T-helper 17 cell (primary cell): ENCODE results near the gene ANKS1A. TPM values are rescaled to one million over a fixed set of nuclear protein-coding genes. Genes with fewer than 3 reads are reported as not detected.

Experiments
- ATAC-seq: fragments of 150-1000 bp; cut with Tn5 transposase; 2 replicates; pipeline ENCODE4 v1.10.0; 2021; ENCODE audit warnings: mild to moderate bottlenecking, moderate library complexity
- DNase-seq, 3 donors: peaks; one replicate each; pipeline versions ENCODE4 v3.0.0 to v3.0.0-alpha.2; 2020 to 2021
- H3K9me3 ChIP-seq: one replicate; pipeline ENCODE4 v1.7.0; 2013; ENCODE audit warnings: low read length, mild to moderate bottlenecking; ENCODE audit not compliant: control insufficient read depth, poor library complexity, severe bottlenecking
- H3K27ac Mint-ChIP-seq: one replicate; pipeline ENCODE4 v1.8.0; 2022; ENCODE audit warnings: mild to moderate bottlenecking, moderate library complexity, mixed read lengths
- H3K27me3 Mint-ChIP-seq: one replicate; pipeline ENCODE4 v1.8.0; 2022; ENCODE audit warnings: mixed read lengths
- H3K36me3 Mint-ChIP-seq: one replicate; pipeline ENCODE4 v1.8.0; 2022; ENCODE audit warnings: low read depth, mixed read lengths
- H3K4me1 Mint-ChIP-seq: one replicate; pipeline ENCODE4 v1.8.0; 2022; ENCODE audit warnings: mild to moderate bottlenecking, mixed read lengths
- H3K4me3 Mint-ChIP-seq: one replicate; pipeline ENCODE4 v1.8.0; 2022; ENCODE audit warnings: mild to moderate bottlenecking, moderate library complexity, mixed read lengths
- total RNA-seq, 4 donors: library from RNA in 2 of 4; stranded (reverse) in 2 of 4; gene quantifications; one replicate each; pipeline ENCODE4 v1.2.3 and lab custom pipeline; 2022 to 2026

Gene ANKS1A
- total RNA-seq, 2 donors from 2014 or later: 9.6 to 10.0 TPM

DNA sequence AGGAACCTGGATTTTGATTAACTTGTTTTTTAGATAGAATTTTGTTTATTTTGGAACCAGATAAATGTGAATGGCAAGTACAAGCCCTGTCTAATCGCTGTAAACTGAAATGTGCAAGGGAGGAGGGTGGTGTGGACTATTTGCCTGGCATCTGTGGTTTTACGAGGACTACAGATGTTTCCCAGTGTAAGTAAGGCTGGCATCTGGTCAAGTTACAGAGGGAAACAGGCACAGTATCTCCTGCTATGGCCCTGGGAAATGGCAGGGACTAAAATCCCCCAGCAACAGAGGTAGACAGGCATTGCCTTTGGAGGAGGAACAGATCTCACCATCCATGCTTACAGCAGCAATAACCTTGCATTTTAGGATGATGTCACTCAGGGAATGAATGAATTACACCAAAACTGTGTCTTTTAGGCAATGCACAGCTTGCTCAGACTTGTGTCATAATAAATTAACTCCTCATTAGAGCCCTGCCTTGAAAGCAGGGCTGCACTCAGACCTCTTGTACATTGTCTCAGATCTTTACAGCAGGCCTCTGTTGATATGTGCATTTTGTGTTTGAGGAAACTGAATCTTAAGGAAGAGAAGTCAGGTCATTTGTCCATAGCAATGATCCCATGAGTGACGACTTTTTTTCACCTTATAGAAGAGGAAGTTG lies 155.8 kb downstream of the ANKS1A start:
- no peak for ATAC-seq
- Mint-ChIP-seq H3K4me1 (peaks cover 16% of the 10 kb centered on the region), H3K36me3 (no peaks in the 10 kb centered on the region), H3K27me3 (no peaks in the 10 kb centered on the region), H3K27ac (no peak overlapping the region), H3K4me3 (no peak overlapping the region)
- DNase-seq: no peak
- no peaks in the 10 kb centered on the region for H3K9me3 ChIP-seq

DNA sequence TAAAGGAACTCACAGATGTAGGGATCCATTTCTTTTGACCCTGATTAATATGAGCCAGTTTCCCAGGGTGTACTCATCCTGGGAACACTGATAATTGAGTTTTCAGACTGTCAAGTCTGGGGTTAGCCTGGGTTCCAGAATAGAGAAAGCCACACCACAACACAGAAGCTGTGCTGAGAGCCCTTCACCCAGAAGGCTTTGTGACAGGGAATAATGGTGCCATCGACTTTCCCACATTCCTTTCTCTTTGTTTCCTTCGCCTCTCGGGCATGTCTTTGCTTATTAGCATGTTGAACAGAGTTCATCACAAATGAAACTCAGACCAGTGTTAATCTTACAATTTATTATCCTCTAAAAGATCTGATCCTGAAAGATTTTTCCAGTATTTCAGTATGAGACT lies 157.0 kb downstream of the ANKS1A start:
- DNase-seq (no peak), ATAC-seq (no peak)
- Mint-ChIP-seq H3K4me3 (no peak overlapping the region), H3K4me1 (peaks cover 16% of the 10 kb centered on the region), H3K36me3 (no peaks in the 10 kb centered on the region), H3K27me3 (no peaks in the 10 kb centered on the region), H3K27ac (no peak overlapping the region)
- H3K9me3 ChIP-seq: no peaks in the 10 kb centered on the region

DNA sequence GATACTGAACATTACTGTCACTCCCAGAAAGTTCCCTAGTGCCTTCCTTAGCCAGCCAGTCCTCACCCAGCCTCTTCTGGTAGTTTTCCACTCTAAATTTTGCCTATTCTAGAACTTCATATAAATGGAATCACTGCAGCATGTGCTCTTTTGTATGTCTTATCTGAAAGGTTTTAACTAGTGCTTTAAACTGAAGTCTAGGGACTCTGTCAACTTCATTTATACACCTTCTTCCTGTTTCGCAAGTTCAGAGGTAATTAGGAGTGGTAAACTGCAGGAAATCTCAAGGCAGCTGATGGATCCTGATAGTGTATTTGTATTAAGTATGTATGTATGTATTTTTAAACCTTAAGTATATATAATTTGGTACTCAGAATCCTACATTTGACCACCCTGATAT lies 157.8 kb downstream of the ANKS1A start:
- Mint-ChIP-seq H3K27me3 (no peaks in the 10 kb centered on the region), H3K4me3 (no peak overlapping the region), H3K36me3 (no peaks in the 10 kb centered on the region), H3K4me1 (peaks cover 16% of the 10 kb centered on the region), H3K27ac (no peak overlapping the region)
- no peaks in the 10 kb centered on the region for H3K9me3 ChIP-seq
- DNase-seq: no peak
- no peak for ATAC-seq

DNA sequence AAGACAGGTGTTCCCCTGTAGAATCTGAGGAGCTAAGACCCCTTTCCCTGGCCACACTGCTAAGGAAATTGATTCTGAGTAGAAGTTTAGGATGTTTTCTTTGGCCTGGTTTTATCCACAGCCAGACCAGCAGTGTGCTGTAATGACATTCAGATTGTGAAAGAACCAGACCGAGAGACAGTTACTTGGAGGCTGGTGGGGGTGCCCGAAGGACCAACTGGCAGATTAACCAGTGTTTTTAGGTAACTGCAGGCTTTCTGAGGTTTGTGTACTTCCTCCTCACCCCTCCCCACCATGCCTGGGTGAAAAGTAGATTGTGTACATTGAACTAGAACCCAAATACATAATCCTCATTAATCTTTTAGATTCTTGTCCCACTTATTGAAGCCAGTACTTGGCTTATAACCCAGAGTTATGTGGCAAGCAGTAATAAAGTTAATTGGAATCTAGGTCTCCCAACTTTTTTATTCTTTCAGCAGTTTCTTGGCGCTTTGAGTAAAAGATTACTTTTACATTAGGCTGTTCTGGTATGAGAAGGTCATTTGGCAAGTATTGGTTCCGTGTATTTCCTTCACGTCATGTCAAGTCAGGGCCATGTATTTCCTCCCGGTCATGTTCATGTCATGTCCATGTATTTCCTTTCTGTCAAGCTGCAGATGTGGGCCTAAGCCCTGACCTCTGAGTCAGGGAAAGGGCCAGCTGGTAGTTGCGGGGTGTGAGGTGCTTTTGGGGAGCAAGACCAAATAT lies 158.4 kb downstream of the ANKS1A start:
- no peaks in the 10 kb centered on the region for H3K36me3 Mint-ChIP-seq
- H3K27ac Mint-ChIP-seq: no peak overlapping the region
- H3K9me3 ChIP-seq: no peaks in the 10 kb centered on the region
- H3K4me1 Mint-ChIP-seq: peaks cover 16% of the 10 kb centered on the region
- no peak overlapping the region for H3K4me3 Mint-ChIP-seq
- H3K27me3 Mint-ChIP-seq: no peaks in the 10 kb centered on the region
- no peak for ATAC-seq
- DNase-seq: no peak

DNA sequence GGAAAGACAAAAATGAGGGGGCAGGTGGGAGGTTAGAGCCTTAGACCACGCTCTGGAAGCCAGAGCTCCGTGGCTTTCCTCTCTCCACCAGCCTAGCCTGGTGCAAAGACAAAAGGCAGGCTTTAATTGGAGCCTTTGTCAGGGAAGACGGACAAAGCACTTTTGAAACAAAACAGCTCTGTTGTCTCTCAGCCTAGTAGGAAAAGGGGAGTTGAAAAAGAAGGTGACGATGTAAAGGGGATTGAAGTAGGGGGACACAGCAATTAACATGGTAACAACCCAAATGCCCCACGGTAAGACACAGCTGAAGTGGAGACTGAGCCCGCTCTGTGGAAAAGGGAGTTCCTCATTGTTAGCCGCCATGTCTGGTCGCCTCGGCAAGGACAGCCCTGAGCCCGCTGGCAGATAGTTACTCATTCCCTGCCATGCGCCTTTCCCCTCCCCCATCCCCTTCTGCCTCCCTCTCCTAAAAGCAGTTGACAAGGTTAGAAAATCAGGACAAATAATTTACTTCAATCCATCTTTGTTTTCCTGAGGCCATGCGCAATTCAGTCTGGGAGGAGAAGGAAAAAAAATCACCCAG lies 159.1 kb downstream of the ANKS1A start:
- Mint-ChIP-seq H3K27me3 (no peaks in the 10 kb centered on the region), H3K27ac (no peak overlapping the region), H3K4me1 (peaks cover 14% of the 10 kb centered on the region), H3K36me3 (no peaks in the 10 kb centered on the region), H3K4me3 (no peak overlapping the region)
- ATAC-seq (no peak), DNase-seq (no peak)
- no peaks in the 10 kb centered on the region for H3K9me3 ChIP-seq

DNA sequence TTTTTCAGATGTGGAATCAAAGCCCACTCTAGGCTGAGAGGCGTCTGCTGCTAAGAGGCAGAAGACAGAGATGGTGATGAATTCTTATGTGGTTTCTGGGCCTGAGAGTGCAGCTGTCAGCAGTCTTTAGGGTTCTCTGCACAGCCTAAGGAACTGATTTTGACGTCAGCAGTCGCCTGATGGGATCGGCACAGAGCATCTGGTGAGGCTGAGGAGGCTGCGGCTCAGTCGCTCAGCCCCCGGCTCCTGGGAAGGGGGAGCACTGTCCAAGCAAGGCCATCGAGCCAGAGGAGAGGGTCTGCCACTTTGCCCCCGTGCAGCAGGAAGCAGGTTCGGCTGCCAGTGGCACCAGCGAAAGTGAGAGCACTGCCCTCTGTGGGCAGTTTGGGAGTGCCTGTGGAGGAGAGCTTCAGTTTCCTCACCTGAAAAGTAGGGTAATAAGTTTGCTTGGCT lies 159.6 kb downstream of the ANKS1A start:
- H3K4me3 Mint-ChIP-seq: no peak overlapping the region
- peaks cover 14% of the 10 kb centered on the region for H3K4me1 Mint-ChIP-seq
- H3K27me3 Mint-ChIP-seq: no peaks in the 10 kb centered on the region
- ATAC-seq (peak; percentile 91), DNase-seq (peak in 1 of 3 donors; percentile 7)
- no peaks in the 10 kb centered on the region for H3K9me3 ChIP-seq
- H3K36me3 Mint-ChIP-seq: no peaks in the 10 kb centered on the region
- no peak overlapping the region for H3K27ac Mint-ChIP-seq

DNA sequence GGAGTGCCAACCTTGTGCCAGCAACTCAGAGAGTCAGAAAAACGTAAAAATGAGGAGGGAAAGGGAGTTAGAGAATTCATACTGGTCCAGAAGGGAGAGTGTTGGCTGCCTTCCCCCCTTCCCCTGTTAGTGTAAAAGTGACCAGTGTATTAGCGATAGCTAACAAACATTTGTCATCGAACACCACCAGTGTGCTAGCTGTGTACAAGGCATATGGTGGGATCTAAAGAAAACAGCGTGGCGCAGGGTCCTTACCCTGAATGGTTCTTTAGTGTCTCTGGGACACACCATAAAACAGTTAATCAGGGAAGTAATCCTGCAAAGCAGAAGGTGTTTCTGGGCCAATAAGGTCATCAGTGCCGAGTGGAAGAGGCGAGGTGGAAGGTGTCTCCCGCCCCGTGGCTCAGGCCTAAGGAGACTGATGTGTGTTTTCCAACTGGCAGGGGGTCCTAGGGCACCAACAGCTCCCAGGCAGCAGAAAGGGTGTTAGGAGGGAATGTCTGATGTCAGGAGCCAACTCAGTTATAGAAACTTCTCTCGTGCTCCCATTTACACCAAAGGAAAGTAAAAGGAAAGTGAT lies 160.2 kb downstream of the ANKS1A start:
- Mint-ChIP-seq H3K4me3 (no peak overlapping the region), H3K27ac (no peak overlapping the region), H3K27me3 (no peaks in the 10 kb centered on the region), H3K4me1 (peaks cover 14% of the 10 kb centered on the region), H3K36me3 (no peaks in the 10 kb centered on the region)
- no peaks in the 10 kb centered on the region for H3K9me3 ChIP-seq
- no peak for DNase-seq
- no peak for ATAC-seq

DNA sequence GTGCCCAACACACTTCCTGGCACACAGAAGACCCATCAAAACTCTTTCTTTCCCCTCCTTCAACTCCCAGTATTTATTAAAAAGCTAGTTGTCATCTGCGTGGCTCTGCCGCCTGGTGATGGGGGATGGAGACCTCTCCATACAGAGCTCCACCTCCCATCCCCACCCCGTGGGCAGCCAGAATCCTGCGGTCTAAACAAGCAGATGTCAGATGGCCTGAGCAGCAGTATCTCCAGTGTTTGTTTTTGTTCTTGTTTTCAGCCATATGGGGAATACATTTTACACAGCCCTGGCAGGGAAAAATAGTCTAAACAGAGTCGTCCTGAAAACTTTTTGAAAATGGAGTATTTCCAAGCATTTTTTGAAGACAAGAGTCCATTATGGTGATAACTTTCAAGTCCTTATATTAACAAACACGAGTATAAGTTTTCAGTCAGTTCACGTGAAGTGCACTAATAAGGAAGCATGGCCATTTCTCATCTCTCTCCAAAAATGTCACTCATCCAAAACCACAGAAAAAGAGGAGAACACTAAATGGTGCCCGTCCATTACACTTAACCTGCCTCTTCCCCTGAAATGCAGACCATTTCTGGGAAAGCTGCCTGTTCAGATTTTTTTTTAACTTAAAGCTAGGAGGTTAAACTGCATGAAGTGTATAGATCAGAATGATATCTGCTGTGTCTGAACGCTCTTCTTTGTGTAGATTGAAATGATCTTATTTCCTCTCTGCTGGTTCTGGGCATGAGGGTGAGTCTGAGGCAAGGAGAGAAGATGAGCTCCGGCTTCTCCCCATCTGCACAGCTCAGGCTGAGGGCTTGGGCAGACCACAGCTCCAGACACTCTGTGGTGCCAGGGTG lies 161.1 kb downstream of the ANKS1A start:
- Mint-ChIP-seq H3K27ac (no peak overlapping the region), H3K27me3 (no peaks in the 10 kb centered on the region), H3K36me3 (no peaks in the 10 kb centered on the region), H3K4me3 (no peak overlapping the region), H3K4me1 (peaks cover 14% of the 10 kb centered on the region)
- DNase-seq (no peak), ATAC-seq (no peak)
- no peaks in the 10 kb centered on the region for H3K9me3 ChIP-seq

DNA sequence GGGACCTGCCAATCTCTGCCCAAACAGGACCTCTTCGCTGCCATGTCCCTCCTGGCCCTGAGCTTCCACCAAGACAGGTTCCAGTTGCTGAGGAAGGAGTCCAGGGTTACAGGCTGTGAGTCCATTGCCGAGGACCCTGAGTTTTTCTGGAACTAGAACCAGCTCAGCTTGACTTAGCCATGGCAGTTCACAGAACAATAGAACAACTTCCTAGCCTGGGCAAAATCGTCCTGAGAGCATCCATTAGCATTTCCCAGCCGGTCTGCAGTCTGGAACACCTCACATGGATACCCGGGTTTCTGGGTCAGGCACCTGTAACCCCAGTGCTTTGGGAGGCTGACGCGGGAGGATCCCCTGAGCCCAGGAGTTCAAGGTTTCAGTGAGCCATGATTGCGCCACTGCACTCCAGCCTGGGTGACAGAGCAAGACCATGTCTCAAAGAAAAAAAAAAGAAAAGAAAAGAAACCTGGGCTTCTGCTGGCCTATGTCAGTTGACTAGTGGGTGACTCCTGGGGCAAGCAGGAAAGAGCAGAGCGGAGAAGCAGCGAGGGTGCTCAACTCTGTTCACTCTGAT lies 161.8 kb downstream of the ANKS1A start:
- no peak overlapping the region for H3K27ac Mint-ChIP-seq
- H3K27me3 Mint-ChIP-seq: no peaks in the 10 kb centered on the region

DNA sequence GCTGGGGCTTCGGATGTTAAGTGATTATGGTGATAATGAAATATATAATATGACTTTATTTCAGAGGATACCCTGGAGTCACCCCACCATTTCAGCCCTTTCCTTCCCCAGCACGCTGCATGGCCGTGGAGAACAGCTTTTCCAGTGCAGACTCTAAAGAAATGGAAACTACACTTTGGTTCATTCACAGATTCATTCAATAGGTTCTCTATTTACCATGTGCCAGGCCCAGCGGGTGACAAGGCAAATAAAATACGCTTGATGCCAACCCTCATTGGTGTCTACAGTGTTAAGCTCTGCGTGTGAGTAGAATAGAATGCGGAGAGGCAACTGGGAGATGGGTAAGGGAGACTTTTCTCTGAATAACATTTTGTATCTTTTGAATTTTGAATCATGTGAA lies 162.3 kb downstream of the ANKS1A start:
- no peak overlapping the region for H3K4me3 Mint-ChIP-seq
- peaks cover 11% of the 10 kb centered on the region for H3K4me1 Mint-ChIP-seq
- DNase-seq (no peak), ATAC-seq (no peak)
- H3K27me3 Mint-ChIP-seq: no peaks in the 10 kb centered on the region
- no peaks in the 10 kb centered on the region for H3K36me3 Mint-ChIP-seq
- no peaks in the 10 kb centered on the region for H3K9me3 ChIP-seq
- H3K27ac Mint-ChIP-seq: no peak overlapping the region

More for the DNA sequence above, 161.8 kb downstream of the ANKS1A start:
- H3K36me3 Mint-ChIP-seq: no peaks in the 10 kb centered on the region
- DNase-seq (no peak), ATAC-seq (no peak)
- H3K4me3 Mint-ChIP-seq: no peak overlapping the region
- no peaks in the 10 kb centered on the region for H3K9me3 ChIP-seq
- H3K4me1 Mint-ChIP-seq: peaks cover 14% of the 10 kb centered on the region

DNA sequence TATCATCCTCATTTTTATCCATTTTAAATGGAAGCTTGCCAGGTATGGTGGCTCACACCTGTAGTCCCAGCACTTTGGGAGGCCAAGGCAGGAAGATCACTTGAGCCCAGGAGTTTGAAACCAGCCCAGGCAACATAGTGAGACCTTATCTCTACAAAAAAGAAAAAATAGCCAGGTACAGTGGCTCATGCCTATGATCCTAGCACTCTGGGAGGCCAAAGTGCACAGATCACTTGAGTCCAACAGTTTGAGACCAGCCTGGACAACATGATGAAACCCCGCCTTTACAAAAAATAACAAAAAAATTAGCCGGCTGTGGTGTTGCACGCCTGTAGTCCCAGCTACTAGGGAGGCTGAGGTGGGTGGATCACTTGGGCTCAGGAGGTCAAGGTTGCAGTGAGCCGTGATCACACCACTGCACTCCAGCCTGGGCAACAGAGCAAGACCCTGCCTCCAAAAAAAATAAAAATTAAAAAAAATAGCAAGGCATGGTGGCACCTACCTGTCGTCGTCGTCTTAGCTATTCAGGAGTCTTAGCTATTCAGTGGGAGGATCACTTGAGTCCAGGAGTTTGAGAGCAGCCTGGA lies 163.0 kb downstream of the ANKS1A start:
- Mint-ChIP-seq H3K4me1 (peaks cover 7% of the 10 kb centered on the region), H3K27me3 (no peaks in the 10 kb centered on the region), H3K27ac (no peak overlapping the region), H3K36me3 (no peaks in the 10 kb centered on the region), H3K4me3 (no peak overlapping the region)
- ATAC-seq (no peak), DNase-seq (no peak)
- H3K9me3 ChIP-seq: no peaks in the 10 kb centered on the region
